CD8-positive, alpha-beta memory T cell (primary cell): ENCODE measurements around the gene MUC21. TPM values are rescaled to one million over a fixed set of nuclear protein-coding genes. Genes with fewer than 3 reads are reported as not detected.

Experiments used
- CTCF ChIA-PET: fragments of 350-600 bp; sonication (Branson Sonifier 250); formaldehyde crosslinking; loops from one replicate; lab custom pipeline; 2021; ENCODE audit warnings: antibody characterized with exemption; lab: Charles Lee
- POLR2A ChIA-PET: fragments of 350-600 bp; sonication (Branson Sonifier 250); formaldehyde crosslinking; loops from one replicate; lab custom pipeline; 2021; ENCODE audit warnings: antibody characterized with exemption; lab: Charles Lee
- DNase-seq, 5 donors: peaks; one replicate each; pipeline versions ENCODE4 v3.0.0 to v3.0.0-alpha.2; 2020 to 2022; ENCODE audit warnings: mixed read lengths in 1 of 5
- H3K27ac ChIP-seq: one replicate; pipeline ENCODE4 v1.7.0; 2013; ENCODE audit warnings: low read depth, mild to moderate bottlenecking, low read length, moderate library complexity
- H3K27me3 ChIP-seq: 2 replicates; pipeline ENCODE4 v1.7.0; 2013; ENCODE audit warnings: low read length, mild to moderate bottlenecking; ENCODE audit not compliant: insufficient read depth, poor library complexity, severe bottlenecking
- H3K36me3 ChIP-seq: 2 replicates; pipeline ENCODE4 v1.7.0; 2013; ENCODE audit warnings: mild to moderate bottlenecking, low read length, moderate library complexity; ENCODE audit not compliant: insufficient read depth
- H3K4me1 ChIP-seq: 2 replicates; pipeline ENCODE4 v1.7.0; 2013; ENCODE audit warnings: mild to moderate bottlenecking, low read length, moderate library complexity; ENCODE audit not compliant: insufficient read depth
- H3K4me3 ChIP-seq: 2 replicates; pipeline ENCODE4 v1.7.0; 2013; ENCODE audit warnings: mild to moderate bottlenecking, low read length
- H3K9me3 ChIP-seq: 2 replicates; pipeline ENCODE4 v1.7.0; 2013; ENCODE audit warnings: mild to moderate bottlenecking, low read length
- H3K27ac Mint-ChIP-seq, 8 donors: one replicate each; pipeline ENCODE4 v1.8.0; 2020 to 2021; ENCODE audit warnings: mixed read lengths in 8 of 8, mild to moderate bottlenecking in 6 of 8, inconsistent platforms in 3 of 8, moderate library complexity in 3 of 8
- H3K27me3 Mint-ChIP-seq, 2 donors: one replicate each; pipeline ENCODE4 v1.8.0; 2020 to 2021; ENCODE audit warnings: mixed read lengths in 2 of 2, mild to moderate bottlenecking in 1 of 2, moderate library complexity in 1 of 2
- H3K36me3 Mint-ChIP-seq, 3 donors: one replicate each; pipeline ENCODE4 v1.8.0; 2020 to 2021; ENCODE audit warnings: mixed read lengths in 3 of 3, inconsistent platforms in 1 of 3, mild to moderate bottlenecking in 1 of 3
- H3K4me1 Mint-ChIP-seq, 3 donors: one replicate each; pipeline ENCODE4 v1.8.0; 2020 to 2021; ENCODE audit warnings: mixed read lengths in 3 of 3, inconsistent platforms in 1 of 3, mild to moderate bottlenecking in 1 of 3
- H3K4me3 Mint-ChIP-seq, 7 donors: one replicate each; pipeline ENCODE4 v1.8.0; 2020 to 2021; ENCODE audit warnings: mixed read lengths in 7 of 7, mild to moderate bottlenecking in 6 of 7, moderate library complexity in 4 of 7, inconsistent platforms in 2 of 7
- H3K9me3 Mint-ChIP-seq, 5 donors: one replicate each; pipeline ENCODE4 v1.8.0; 2020 to 2022; ENCODE audit warnings: mixed read lengths in 5 of 5, mild to moderate bottlenecking in 3 of 5, moderate library complexity in 2 of 5, inconsistent platforms in 1 of 5
- polyA plus RNA-seq: library from polyadenylated mRNA; unstranded; fragments of 300-500 nt; fragmentation: Illumina TruSeq; gene quantifications from one replicate; pipeline ENCODE4 v1.2.3, GENCODE V29; 2021
- total RNA-seq, 2 experiments: library from RNA; stranded (reverse); gene quantifications; one replicate each; pipeline ENCODE4 v1.2.3, GENCODE V29; 2021

The MUC21 gene
- total and polyA plus RNA-seq, 3 experiments from 2014 or later = not detected

DNA sequence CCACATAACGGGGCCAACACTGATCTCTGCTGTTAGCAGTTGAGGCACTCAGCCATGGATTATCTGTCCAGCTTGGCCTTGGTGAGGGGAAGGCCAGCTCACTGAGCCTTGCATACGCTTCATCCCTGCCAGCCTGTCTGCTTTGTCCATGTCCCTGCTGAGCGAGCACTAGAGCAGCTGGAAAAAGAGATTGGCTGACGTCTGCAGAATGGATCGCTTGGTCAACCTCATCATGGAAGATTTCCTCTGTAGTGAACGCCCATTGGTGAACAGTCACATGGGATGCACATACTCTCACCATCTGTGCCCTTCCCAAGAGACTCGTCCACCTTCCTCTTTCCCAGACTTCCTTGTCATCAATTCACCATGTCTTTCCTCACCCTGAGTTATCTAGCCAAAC, 53.7 kb downstream of the MUC21 start:
- DNase-seq = no peak
- H3K9me3 Mint-ChIP-seq = peaks cover 0 to 1% (median 0%) of the 10 kb centered on the region in 5 donors
- Histone ChIP-seq H3K9me3 (no peaks in the 10 kb centered on the region), H3K4me1 (no peaks in the 10 kb centered on the region), H3K27me3 (no peaks in the 10 kb centered on the region), H3K36me3 (no peaks in the 10 kb centered on the region), H3K4me3 (no peak overlapping the region), H3K27ac (no peak overlapping the region)
- peaks cover 7 to 40% of the 10 kb centered on the region in 2 donors for H3K27me3 Mint-ChIP-seq
- ChIA-PET CTCF (interaction anchor here (1.1 kb wide), 1 partner anchor 51 kb away, joined by 3 read pairs; no protein-coding TSS in a partner anchor), POLR2A (no interaction called here)
- H3K4me3 Mint-ChIP-seq = no peak overlapping the region
- H3K4me1 Mint-ChIP-seq = no peaks in the 10 kb centered on the region
- no peak overlapping the region for H3K27ac Mint-ChIP-seq
- H3K36me3 Mint-ChIP-seq = no peaks in the 10 kb centered on the region

- Mint-ChIP-seq H3K4me3 (no peak overlapping the region), H3K9me3 (peaks cover 0 to 1% (median 0%) of the 10 kb centered on the region in 5 donors), H3K27me3 (peaks cover 6 to 36% of the 10 kb centered on the region in 2 donors), H3K36me3 (no peaks in the 10 kb centered on the region), H3K27ac (no peak overlapping the region), H3K4me1 (peaks cover 0 to under 1% (median 0%) of the 10 kb centered on the region in 3 donors)
- no peaks in the 10 kb centered on the region for H3K36me3 ChIP-seq
- H3K4me3 ChIP-seq = no peak overlapping the region
- ChIA-PET CTCF (interaction anchor here (1.1 kb wide), 1 partner anchor 50 kb away, joined by 3 read pairs; no protein-coding TSS in a partner anchor), POLR2A (no interaction called here)
- no peaks in the 10 kb centered on the region for H3K27me3 ChIP-seq
- no peak for DNase-seq
- no peaks in the 10 kb centered on the region for H3K4me1 ChIP-seq
- H3K27ac ChIP-seq = no peak overlapping the region
- H3K9me3 ChIP-seq = no peaks in the 10 kb centered on the region
These were observed 54.2 kb downstream of the MUC21 start for GRCh38 chr6:31037682-31038081.

GRCh38 chr6:31038559-31038958, 55.0 kb downstream of the MUC21 start:
- no peaks in the 10 kb centered on the region for H3K27me3 ChIP-seq
- H3K4me3 ChIP-seq = no peak overlapping the region
- Mint-ChIP-seq H3K4me1 (peaks cover 0 to 3% (median 3%) of the 10 kb centered on the region in 3 donors), H3K4me3 (no peak overlapping the region), H3K27ac (peak overlapping the region in 1 of 8 donors; percentile 35), H3K27me3 (peaks cover 9 to 33% of the 10 kb centered on the region in 2 donors), H3K36me3 (no peaks in the 10 kb centered on the region), H3K9me3 (peaks cover 0 to 1% (median 0%) of the 10 kb centered on the region in 5 donors)
- H3K27ac ChIP-seq = no peak overlapping the region
- ChIA-PET POLR2A (no interaction called here), CTCF (no interaction called here)
- H3K4me1 ChIP-seq = no peaks in the 10 kb centered on the region
- H3K9me3 ChIP-seq = no peaks in the 10 kb centered on the region
- H3K36me3 ChIP-seq = no peaks in the 10 kb centered on the region
- no peak for DNase-seq

Other genes with a start within 250 kb of the MUC21 start
- 100 to 1,000 TPM; 154 to 155 TPM for gene FLOT1, start 241.0 kb upstream of the MUC21 start, total RNA-seq
- 104 TPM for gene FLOT1, start 241.0 kb upstream of the MUC21 start, polyA plus RNA-seq
- 100 to 1,000 TPM; 267 to 294 TPM for gene IER3, start 239.2 kb upstream of the MUC21 start, total RNA-seq
- gene IER3, start 239.2 kb upstream of the MUC21 start, polyA plus RNA-seq = 0.58 TPM
- gene DDR1, start 99.2 kb upstream of the MUC21 start, total RNA-seq = 10 to 100 TPM; 10.1 to 10.5 TPM
- 1.2 TPM for gene DDR1, start 99.2 kb upstream of the MUC21 start, polyA plus RNA-seq
- gene GTF2H4, start 75.5 kb upstream of the MUC21 start, total RNA-seq = 10 to 100 TPM; 48.2 to 55.3 TPM
- 7.5 TPM for gene GTF2H4, start 75.5 kb upstream of the MUC21 start, polyA plus RNA-seq
- gene VARS2, start 69.5 kb upstream of the MUC21 start, total RNA-seq = 10 to 100 TPM; 82.4 to 86.0 TPM
- gene VARS2, start 69.5 kb upstream of the MUC21 start, polyA plus RNA-seq = 16.2 TPM
- not detected for gene SFTA2, start 51.5 kb upstream of the MUC21 start, total RNA-seq
- not detected for gene SFTA2, start 51.5 kb upstream of the MUC21 start, polyA plus RNA-seq
- gene MUCL3, start 42.7 kb upstream of the MUC21 start, total RNA-seq = not detected
- not detected for gene MUCL3, start 42.7 kb upstream of the MUC21 start, polyA plus RNA-seq
- not detected for gene MUC22, start 26.8 kb downstream of the MUC21 start, total RNA-seq
- not detected for gene MUC22, start 26.8 kb downstream of the MUC21 start, polyA plus RNA-seq
- gene C6orf15, start 128.9 kb downstream of the MUC21 start, total RNA-seq = not detected
- not detected for gene C6orf15, start 128.9 kb downstream of the MUC21 start, polyA plus RNA-seq
- gene PSORS1C1, start 131.1 kb downstream of the MUC21 start, total RNA-seq = not detected
- gene PSORS1C1, start 131.1 kb downstream of the MUC21 start, polyA plus RNA-seq = not detected
- not detected for gene CDSN, start 136.7 kb downstream of the MUC21 start, total RNA-seq
- gene CDSN, start 136.7 kb downstream of the MUC21 start, polyA plus RNA-seq = not detected
- gene PSORS1C2, start 155.3 kb downstream of the MUC21 start, total RNA-seq = not detected
- not detected for gene PSORS1C2, start 155.3 kb downstream of the MUC21 start, polyA plus RNA-seq
- gene CCHCR1, start 174.1 kb downstream of the MUC21 start, total RNA-seq = 10 to 100 TPM; 45.9 to 46.1 TPM
- gene CCHCR1, start 174.1 kb downstream of the MUC21 start, polyA plus RNA-seq = 7.4 TPM
- 100 to 1,000 TPM; 102 to 103 TPM for gene TCF19, start 174.9 kb downstream of the MUC21 start, total RNA-seq
- gene TCF19, start 174.9 kb downstream of the MUC21 start, polyA plus RNA-seq = 11.6 TPM
- gene POU5F1, start 187.0 kb downstream of the MUC21 start, total RNA-seq = not detected
- gene POU5F1, start 187.0 kb downstream of the MUC21 start, polyA plus RNA-seq = not detected